GM10248 (cell line): Measurements from ENCODE around the gene S100A7.

Experiments used
- CTCF ChIA-PET: fragments of 300-600 bp; sonication (Branson Sonifier 250); formaldehyde crosslinking; extraction: SDS; loops from one replicate; lab custom pipeline; 2021; ENCODE audit warnings: antibody characterized with exemption; lab: Yijun Ruan, JAX
- POLR2A ChIA-PET: fragments of 350-650 bp; sonication (Branson Sonifier 250); formaldehyde crosslinking; extraction: SDS; loops from one replicate; lab custom pipeline; 2020; ENCODE audit warnings: antibody characterized with exemption; lab: Yijun Ruan, JAX
- DNase-seq: peaks from one replicate; pipeline ENCODE4 v3.0.0; 2012; ENCODE audit errors: extremely low spot score
- CTCF ChIP-seq: IDR thresholded peaks from 2 replicates; pipeline ENCODE4 v1.5.1; 2012; ENCODE audit warnings: mild to moderate bottlenecking, low read depth; ENCODE audit errors: extremely low read depth, missing control alignments, control extremely low read depth

The S100A7 gene

GRCh38 chr1:153444078-153444477, 16.4 kb downstream of the S100A7 start:
- ChIA-PET CTCF (no interaction called here), POLR2A (no interaction called here)
- no peak for DNase-seq
- no peak for TF ChIP-seq CTCF

GRCh38 chr1:153443486-153443885, 17.0 kb downstream of the S100A7 start:
- ChIA-PET CTCF (no interaction called here), POLR2A (no interaction called here)
- TF ChIP-seq CTCF, result no peak
- DNase-seq, result no peak

GRCh38 chr1:153441238-153441755, 19.2 kb downstream of the S100A7 start:
- DNase-seq, result no peak
- no peak for TF ChIP-seq CTCF
- ChIA-PET CTCF (no interaction called here), POLR2A (no interaction called here)

- no peak for DNase-seq
- POLR2A ChIA-PET, result no interaction called here
- TF ChIP-seq CTCF, result no peak
- CTCF ChIA-PET, result interaction anchor here (1.2 kb wide), 1 partner anchor 56 kb away, joined by 4 read pairs; no protein-coding TSS in a partner anchor
These were observed 21.2 kb downstream of the S100A7 start for GRCh38 chr1:153439273-153439672.

GRCh38 chr1:153438599-153438998, 21.9 kb downstream of the S100A7 start:
- CTCF ChIA-PET, result no interaction called here
- POLR2A ChIA-PET, result no interaction called here
- no peak for TF ChIP-seq CTCF
- no peak for DNase-seq

- no peak for TF ChIP-seq CTCF
- CTCF ChIA-PET, result no interaction called here
- POLR2A ChIA-PET, result no interaction called here
These were observed 23.2 kb downstream of the S100A7 start for GRCh38 chr1:153437236-153437635.

More at GRCh38 chr1:153437236-153437635, 23.2 kb downstream of the S100A7 start:
- no peak for DNase-seq
